OCI-M2 (cell line): ENCODE results near the gene DHRS7B.
A peak's percentile ranks its signal among the peaks of the same experiment; 100 is the strongest.
"Not testable (repeated sequence)": the region's sequence is repeated elsewhere in the genome, so short reads cannot be mapped to it uniquely, and the experiment has no call there.

Experiments used
- DNase-seq: peaks from one replicate; lab custom pipeline; 2025; ENCODE audit not compliant: unreplicated experiment; lab: John Stamatoyannopoulos, UW

Gene DHRS7B

GRCh38 chr17:21204935-21205334, 78.2 kb downstream of the DHRS7B start:
- no peak for DNase-seq

- DNase-seq = no peak
These were observed 81.6 kb downstream of the DHRS7B start for GRCh38 chr17:21208352-21208751.

DNA sequence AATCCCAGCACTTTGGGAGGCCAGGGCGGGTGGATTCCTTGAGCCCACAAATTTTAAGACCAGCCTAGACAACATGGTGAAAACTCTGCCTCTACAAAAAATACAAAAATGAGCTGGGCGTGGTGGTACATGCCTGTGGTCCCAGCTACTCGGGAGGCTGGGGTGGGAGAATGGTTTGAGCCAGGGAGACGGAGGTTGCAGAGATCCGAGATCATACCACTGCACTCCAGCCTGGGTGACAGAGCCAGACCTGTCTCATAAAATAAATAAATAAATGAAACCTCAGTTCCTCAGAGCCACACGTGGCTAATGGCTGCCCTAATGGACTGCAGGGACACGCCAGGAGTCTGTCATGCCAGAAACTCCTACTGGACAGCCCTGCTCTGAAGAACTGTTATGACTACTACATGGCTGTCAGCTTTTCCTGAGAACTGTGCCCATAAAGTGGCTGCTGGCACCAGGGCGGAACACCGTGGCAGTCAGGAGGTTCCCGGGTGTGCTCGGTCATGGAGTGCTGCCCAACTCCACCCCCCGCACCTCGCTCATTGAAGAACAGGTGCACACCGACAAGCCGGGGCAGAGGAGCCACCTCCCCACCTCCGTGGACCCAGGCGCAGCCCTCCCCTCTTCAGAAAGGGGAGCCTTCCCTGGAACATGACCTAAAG, 82.9 kb downstream of the DHRS7B start:
- DNase-seq = no peak

GRCh38 chr17:21210411-21211076, 83.8 kb downstream of the DHRS7B start:
- no peak for DNase-seq

DNA sequence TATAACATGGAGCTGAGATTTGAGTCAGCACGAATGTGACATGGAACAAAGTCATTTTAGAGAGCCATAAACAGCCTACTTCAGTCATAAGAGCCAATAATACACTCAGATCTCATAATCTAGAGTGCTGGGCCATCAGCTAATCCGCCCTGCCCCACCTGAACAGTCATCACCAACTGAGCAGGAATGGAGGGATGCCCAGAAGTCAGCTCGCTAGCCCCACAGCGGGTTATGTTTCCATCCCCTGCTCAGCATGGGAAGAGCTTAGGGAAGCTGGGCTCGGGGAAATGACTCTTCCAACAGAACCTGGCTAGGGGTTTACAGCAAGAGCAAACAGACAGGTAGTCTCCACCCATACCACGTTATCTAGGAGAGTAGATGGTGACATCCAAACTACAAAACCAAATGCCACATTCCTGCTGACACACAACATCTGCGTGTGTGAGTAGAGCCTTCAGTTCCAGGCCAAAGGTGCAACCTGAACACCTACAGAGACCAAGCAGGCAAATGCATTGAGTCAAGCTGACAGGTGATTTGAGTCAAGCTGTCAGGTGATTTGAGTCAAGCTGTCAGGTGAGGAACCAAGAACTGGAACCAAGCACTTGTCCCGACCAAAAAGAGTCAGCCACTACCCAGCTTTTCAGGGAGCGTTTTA, 85.2 kb downstream of the DHRS7B start:
- DNase-seq = no peak

DNA sequence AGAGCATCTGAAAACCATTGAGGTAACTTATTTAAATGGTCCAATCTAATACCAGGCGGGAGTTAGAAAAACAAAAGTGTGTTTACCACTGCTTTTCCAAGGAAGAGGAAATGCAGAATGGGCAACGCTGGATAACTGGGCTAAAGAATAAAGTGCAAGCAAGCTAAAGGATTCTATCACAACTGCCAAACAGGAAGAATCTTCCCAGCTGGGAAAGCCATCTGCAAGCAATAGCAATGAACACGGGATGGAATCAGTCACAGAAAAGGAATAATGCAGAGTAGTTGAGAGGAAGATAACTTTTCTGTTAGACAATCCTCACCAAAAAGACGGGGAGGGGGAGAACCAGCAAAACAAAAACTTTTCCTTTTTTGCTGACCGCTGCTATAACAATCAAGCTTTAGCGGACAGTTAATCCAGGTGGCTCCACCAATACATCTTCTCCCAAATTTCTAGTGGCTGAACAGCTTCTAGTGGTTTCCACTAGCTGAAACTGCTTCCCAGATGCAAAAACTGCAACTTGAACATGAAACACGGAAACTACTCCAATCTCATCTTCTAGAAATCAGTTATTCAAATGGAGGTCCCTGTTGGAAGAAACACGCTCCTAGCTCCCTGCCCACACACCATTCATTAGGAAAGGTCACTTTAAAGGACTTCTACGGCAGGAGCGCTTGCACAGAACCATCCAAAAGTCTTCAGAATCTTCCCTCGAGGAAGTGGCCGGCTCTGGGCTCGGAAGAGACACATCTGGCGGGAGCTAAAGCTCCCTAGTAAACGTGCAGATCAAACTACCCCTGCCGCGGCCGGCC, 86.3 kb downstream of the DHRS7B start:
- DNase-seq = no peak

- no peak for DNase-seq
These were observed 86.9 kb downstream of the DHRS7B start for GRCh38 chr17:21213638-21214014.

DNA sequence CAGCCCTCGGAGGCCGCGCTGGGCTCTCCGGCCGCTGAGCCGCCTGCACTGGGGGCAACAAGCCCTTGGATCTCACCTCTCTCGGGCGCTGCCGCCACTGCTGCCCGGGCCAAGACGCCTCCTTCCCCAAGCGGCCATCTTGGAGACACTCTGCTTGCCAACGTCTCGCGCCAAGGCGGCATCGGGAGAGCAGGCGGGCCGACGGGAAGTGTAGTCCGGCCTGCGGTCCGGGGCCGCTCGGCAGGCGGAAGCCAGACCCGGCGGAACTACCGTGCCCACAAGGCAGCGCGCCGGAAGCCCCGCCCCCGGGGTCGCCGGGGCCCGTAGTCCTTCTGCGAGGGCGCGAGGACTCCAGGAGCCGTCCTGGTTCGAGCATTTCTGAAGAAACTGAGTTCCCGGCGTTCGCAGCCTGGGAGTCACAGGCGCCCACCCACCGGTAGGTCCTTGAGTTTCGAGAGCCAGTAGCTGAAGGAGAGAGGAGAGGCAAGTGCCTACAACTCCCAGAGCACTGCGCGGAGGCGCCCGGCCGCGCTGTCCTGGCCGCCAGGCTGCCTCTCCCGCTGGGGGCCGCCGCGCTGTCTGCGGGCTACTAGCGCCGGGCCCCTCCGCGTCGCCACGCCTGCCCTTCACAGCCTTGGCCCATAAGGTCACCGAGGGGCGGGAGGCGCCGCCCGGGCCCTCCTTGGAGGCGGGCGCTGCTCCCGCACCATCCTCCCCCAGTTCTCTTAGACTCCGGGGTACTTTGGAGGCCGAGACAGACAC, 87.4 kb downstream of the DHRS7B start, which contains the start of gene TMEM11:
Gene TMEM11, minus strand, starts transcription at position 147 of the 762 bp plus-strand sequence. Its CDS starts 9 bp downstream, at position 138.
- DNase-seq = peak; percentile 73

DNA sequence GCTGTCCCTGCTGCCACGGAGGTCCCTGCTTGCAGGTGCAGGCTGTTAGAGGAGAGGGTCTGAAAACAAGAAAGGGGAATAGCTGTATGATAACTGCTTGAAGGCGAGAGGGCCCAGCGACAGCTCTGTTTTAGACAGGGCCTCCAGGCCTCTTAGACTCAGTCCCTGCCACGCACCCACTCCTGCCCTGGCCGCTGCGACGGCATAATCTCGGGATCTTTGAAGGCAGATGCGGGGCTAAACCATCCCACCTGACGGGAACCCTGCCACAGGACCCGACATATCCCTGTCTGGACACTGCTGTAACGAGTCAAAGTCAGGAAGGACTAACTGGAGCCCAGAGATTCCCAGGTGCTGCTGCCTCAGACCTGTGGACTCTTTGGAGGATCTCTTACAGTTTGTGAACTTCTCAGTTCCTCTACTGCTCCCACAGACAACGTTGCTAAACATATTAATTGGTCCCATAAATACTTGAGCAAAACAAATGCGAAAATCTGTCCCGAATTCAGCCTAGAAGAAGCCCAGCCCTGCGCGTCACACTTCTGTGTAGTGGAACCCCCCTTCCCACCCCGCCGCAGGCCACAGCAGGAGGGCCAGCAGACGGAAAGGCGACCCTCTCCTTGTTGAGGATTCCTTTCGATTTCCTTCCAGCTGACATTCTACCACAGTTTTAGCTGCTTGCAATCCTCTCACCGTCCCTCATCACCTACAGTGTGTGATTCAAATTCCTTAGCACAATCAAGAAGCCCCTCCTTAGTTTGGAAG, 88.2 kb downstream of the DHRS7B start:
- no peak for DNase-seq

GRCh38 chr17:21215935-21216334, 89.2 kb downstream of the DHRS7B start:
- DNase-seq = no peak

DNA sequence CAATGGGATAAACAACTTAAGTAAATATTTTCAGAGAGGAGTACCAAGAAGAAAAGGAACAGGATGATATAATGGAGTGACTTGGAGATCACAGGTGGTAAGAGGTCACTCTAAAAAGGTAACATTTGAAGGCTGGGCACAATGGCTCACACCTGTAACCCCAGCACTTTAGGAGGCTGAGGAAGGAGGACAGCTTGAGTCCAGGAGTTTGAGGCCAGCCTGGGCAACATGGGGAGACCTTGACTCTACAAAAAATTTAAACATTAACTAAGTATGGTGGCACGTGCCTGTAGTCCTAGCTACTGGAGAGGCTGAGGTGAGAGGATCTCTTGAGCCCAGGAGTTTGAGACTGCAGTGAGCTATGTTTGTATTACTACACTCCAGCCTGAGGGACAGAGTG, 90.6 kb downstream of the DHRS7B start:
- no peak for DNase-seq

- DNase-seq = no peak
These were observed 91.3 kb downstream of the DHRS7B start for GRCh38 chr17:21218101-21218500.

DNA sequence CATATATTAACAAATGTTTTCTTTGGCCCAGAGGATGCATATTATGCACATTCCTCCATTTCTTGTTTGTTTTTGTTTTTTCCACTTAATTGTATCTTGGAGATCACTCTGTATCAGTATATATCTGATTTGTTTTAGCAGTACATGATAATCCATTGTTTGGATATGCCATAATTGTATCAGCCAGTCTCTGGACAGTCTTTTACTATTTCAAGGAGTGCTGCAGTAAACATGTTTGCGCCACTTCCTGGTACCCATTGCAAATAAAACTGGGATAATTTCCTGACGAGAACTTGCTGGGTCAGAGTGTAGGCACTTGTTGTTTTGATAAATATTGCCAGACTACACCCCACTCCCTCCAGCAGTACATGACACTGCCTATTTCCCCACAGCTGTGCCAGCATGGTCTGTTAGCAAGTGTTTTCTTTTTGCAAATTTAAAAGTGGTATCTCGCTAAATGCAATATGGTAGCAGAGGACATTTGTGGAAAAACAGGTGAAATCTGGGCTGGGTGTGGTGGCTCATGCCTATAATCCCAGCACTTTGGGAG, 92.1 kb downstream of the DHRS7B start:
- no peak for DNase-seq

GRCh38 chr17:21223086-21223485, 96.3 kb downstream of the DHRS7B start:
- DNase-seq = no peak

- DNase-seq = not testable (repeated sequence)
These were observed 100.5 kb downstream of the DHRS7B start for GRCh38 chr17:21227277-21227676.

GRCh38 chr17:21228111-21228510, 101.3 kb downstream of the DHRS7B start:
- DNase-seq = no peak

DNA sequence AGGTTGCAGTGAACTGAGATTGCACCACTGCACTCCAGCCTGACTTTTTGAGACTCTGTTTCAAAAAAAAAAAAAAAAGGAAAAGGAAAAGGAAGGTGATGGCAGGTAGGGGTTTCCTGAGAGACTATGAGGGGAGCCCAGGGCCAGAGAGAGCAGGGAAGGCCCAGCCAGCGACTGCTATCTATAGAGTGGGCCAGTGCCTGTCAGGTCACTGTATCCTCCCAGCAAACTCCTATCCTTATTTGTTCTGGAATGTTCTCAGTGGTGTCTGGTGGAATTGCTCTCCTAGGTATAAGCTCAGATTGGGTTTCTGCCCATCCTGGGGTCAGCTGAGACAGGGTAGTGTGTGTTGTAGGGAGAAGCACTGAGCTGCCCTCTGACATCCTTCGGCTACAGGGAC, 102.1 kb downstream of the DHRS7B start:
- DNase-seq = no peak

DNA sequence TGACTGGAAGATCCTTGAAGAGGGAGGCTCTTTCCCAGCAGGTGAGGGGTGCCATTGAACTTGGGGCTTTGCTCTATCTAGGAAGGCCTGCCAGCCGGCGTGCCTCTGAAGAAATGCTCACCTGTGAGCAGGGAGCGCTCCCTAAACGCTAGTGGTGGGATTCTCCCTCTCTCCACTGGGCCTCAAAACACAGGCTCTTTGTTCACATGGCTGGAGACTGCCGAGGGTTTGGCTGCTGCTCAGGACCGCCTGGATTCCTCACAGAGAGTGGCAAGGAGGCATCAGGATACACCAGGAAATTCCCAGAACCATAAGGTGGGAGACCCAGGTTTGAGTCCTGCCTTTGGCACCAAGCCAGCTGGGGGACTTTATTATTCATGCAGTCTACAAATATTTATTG, 104.8 kb downstream of the DHRS7B start:
- DNase-seq = no peak

DNA sequence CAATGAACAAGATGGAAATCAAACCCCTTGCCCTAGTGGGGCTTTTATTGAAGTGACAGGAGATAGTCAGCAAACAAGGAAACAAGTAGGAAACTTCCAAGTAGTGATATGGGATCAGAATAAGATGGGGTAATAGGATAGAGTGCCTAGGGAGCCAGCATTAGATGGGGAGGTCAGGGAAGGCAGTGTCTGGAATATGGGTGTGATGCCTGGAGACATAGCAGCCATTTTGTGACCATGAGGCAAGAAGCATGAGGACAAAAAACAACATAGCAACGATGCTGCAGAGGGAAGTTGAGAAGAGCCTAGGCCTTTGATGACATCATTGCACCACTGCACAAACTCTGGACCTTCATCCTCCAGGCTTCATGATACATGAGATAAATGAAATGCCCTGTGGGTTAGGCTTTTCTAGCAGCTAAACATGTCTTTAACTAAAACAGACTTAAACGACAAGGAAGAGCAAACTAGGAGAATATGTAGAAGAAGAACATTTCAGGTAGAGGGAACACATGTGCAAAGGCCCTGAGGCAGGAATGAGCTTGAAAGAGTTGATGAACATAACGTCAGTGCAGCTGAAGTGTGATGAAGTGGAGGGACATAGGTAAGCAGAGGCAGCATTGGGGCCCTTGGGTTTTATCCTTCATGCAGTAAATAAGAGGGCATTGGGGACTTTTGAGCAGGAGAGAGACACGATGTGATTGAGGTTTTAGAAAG, 105.4 kb downstream of the DHRS7B start:
- DNase-seq = no peak
